ENCODE results near the gene AGXT.

Gene AGXT

GRCh38 chr2:240857039-240858008, 11.3 kb upstream of the AGXT start:
- Histone ChIP-seq H3K36me3 (ENCODE audit: control insufficient read depth in 2 of 2, insufficient read depth in 2 of 2, low read length in 2 of 2) (no peaks in the 10 kb centered on the region), H3K9ac (ENCODE audit: low read length in 2 of 2) (no peak overlapping the region), H3K4me3 (ENCODE audit: low read length in 2 of 2) (no peak overlapping the region), H3K27ac (ENCODE audit: low read length) (no peak overlapping the region), H3K9me3 (ENCODE audit: control insufficient read depth in 2 of 2, low read length in 2 of 2) (no peaks in the 10 kb centered on the region), H3K27me3 (ENCODE audit: control insufficient read depth in 1 of 2, insufficient read depth in 2 of 2, low read length in 2 of 2) (peaks cover 0 to 9% of the 10 kb centered on the region in 2 donors), H3K4me1 (ENCODE audit: control insufficient read depth, insufficient read depth, low read length) (no peaks in the 10 kb centered on the region)

- Histone ChIP-seq H3K27ac (ENCODE audit: low read length) (no peak overlapping the region), H3K36me3 (ENCODE audit: control insufficient read depth in 2 of 2, insufficient read depth in 2 of 2, low read length in 2 of 2) (no peaks in the 10 kb centered on the region), H3K9ac (ENCODE audit: low read length in 2 of 2) (no peak overlapping the region), H3K27me3 (ENCODE audit: control insufficient read depth in 1 of 2, insufficient read depth in 2 of 2, low read length in 2 of 2) (peaks cover 0 to 9% of the 10 kb centered on the region in 2 donors), H3K9me3 (ENCODE audit: control insufficient read depth in 2 of 2, low read length in 2 of 2) (no peaks in the 10 kb centered on the region), H3K4me3 (ENCODE audit: low read length in 2 of 2) (no peak overlapping the region), H3K4me1 (ENCODE audit: control insufficient read depth, insufficient read depth, low read length) (no peaks in the 10 kb centered on the region)
Measured at GRCh38 chr2:240858321-240858720, 10.3 kb upstream of the AGXT start.

GRCh38 chr2:240858871-240859270, 9.8 kb upstream of the AGXT start:
- H3K27me3 ChIP-seq (ENCODE audit: control insufficient read depth in 1 of 2, insufficient read depth in 2 of 2, low read length in 2 of 2), result peaks cover 0 to 9% of the 10 kb centered on the region in 2 donors
- H3K27ac ChIP-seq (ENCODE audit: low read length), result no peak overlapping the region
- H3K4me3 ChIP-seq (ENCODE audit: low read length in 2 of 2), result no peak overlapping the region

GRCh38 chr2:240861547-240861946, 7.1 kb upstream of the AGXT start:
- Histone ChIP-seq H3K27me3 (ENCODE audit: control insufficient read depth in 1 of 2, insufficient read depth in 2 of 2, low read length in 2 of 2) (peaks cover 0 to 9% of the 10 kb centered on the region in 2 donors), H3K4me3 (ENCODE audit: low read length in 2 of 2) (no peak overlapping the region), H3K9ac (ENCODE audit: low read length in 2 of 2) (no peak overlapping the region), H3K4me1 (ENCODE audit: control insufficient read depth, insufficient read depth, low read length) (no peaks in the 10 kb centered on the region), H3K36me3 (ENCODE audit: control insufficient read depth in 2 of 2, insufficient read depth in 2 of 2, low read length in 2 of 2) (no peaks in the 10 kb centered on the region), H3K9me3 (ENCODE audit: control insufficient read depth in 2 of 2, low read length in 2 of 2) (no peaks in the 10 kb centered on the region), H3K27ac (ENCODE audit: low read length) (no peak overlapping the region)

More at GRCh38 chr2:240858871-240859270, 9.8 kb upstream of the AGXT start:
- no peak overlapping the region for H3K9ac ChIP-seq (ENCODE audit: low read length in 2 of 2)
- no peaks in the 10 kb centered on the region for H3K9me3 ChIP-seq (ENCODE audit: control insufficient read depth in 2 of 2, low read length in 2 of 2)
- H3K36me3 ChIP-seq (ENCODE audit: control insufficient read depth in 2 of 2, insufficient read depth in 2 of 2, low read length in 2 of 2), result no peaks in the 10 kb centered on the region
- H3K4me1 ChIP-seq (ENCODE audit: control insufficient read depth, insufficient read depth, low read length), result no peaks in the 10 kb centered on the region

- Histone ChIP-seq H3K4me1 (ENCODE audit: control insufficient read depth, insufficient read depth, low read length) (no peaks in the 10 kb centered on the region), H3K9me3 (ENCODE audit: control insufficient read depth in 2 of 2, low read length in 2 of 2) (no peaks in the 10 kb centered on the region), H3K27ac (ENCODE audit: low read length) (no peak overlapping the region), H3K4me3 (ENCODE audit: low read length in 2 of 2) (no peak overlapping the region), H3K9ac (ENCODE audit: low read length in 2 of 2) (no peak overlapping the region), H3K36me3 (ENCODE audit: control insufficient read depth in 2 of 2, insufficient read depth in 2 of 2, low read length in 2 of 2) (no peaks in the 10 kb centered on the region), H3K27me3 (ENCODE audit: control insufficient read depth in 1 of 2, insufficient read depth in 2 of 2, low read length in 2 of 2) (peaks cover 0 to 3% of the 10 kb centered on the region in 2 donors)
Measured at GRCh38 chr2:240864475-240864874, 4.1 kb upstream of the AGXT start.

GRCh38 chr2:240865391-240865790, 3.2 kb upstream of the AGXT start:
- no peaks in the 10 kb centered on the region for H3K9me3 ChIP-seq (ENCODE audit: control insufficient read depth in 2 of 2, low read length in 2 of 2)
- peaks cover 0 to 3% of the 10 kb centered on the region in 2 donors for H3K27me3 ChIP-seq (ENCODE audit: control insufficient read depth in 1 of 2, insufficient read depth in 2 of 2, low read length in 2 of 2)
- no peaks in the 10 kb centered on the region for H3K4me1 ChIP-seq (ENCODE audit: control insufficient read depth, insufficient read depth, low read length)
- H3K36me3 ChIP-seq (ENCODE audit: control insufficient read depth in 2 of 2, insufficient read depth in 2 of 2, low read length in 2 of 2), result no peaks in the 10 kb centered on the region
- H3K27ac ChIP-seq (ENCODE audit: low read length), result no peak overlapping the region
- no peak overlapping the region for H3K9ac ChIP-seq (ENCODE audit: low read length in 2 of 2)
- no peak overlapping the region for H3K4me3 ChIP-seq (ENCODE audit: low read length in 2 of 2)

- Histone ChIP-seq H3K36me3 (ENCODE audit: control insufficient read depth in 2 of 2, insufficient read depth in 2 of 2, low read length in 2 of 2) (no peaks in the 10 kb centered on the region), H3K4me1 (ENCODE audit: control insufficient read depth, insufficient read depth, low read length) (no peaks in the 10 kb centered on the region), H3K4me3 (ENCODE audit: low read length in 2 of 2) (no peak overlapping the region), H3K9ac (ENCODE audit: low read length in 2 of 2) (no peak overlapping the region), H3K9me3 (ENCODE audit: control insufficient read depth in 2 of 2, low read length in 2 of 2) (no peaks in the 10 kb centered on the region), H3K27me3 (ENCODE audit: control insufficient read depth in 1 of 2, insufficient read depth in 2 of 2, low read length in 2 of 2) (peaks cover 0 to 3% of the 10 kb centered on the region in 2 donors), H3K27ac (ENCODE audit: low read length) (no peak overlapping the region)
Measured at GRCh38 chr2:240869109-240869955, 708 bp downstream of the AGXT start.

GRCh38 chr2:240869956-240870875, 1.6 kb downstream of the AGXT start:
- H3K27me3 ChIP-seq (ENCODE audit: control insufficient read depth in 1 of 2, insufficient read depth in 2 of 2, low read length in 2 of 2), result peaks cover 0 to 3% of the 10 kb centered on the region in 2 donors
- no peak overlapping the region for H3K4me3 ChIP-seq (ENCODE audit: low read length in 2 of 2)
- no peak overlapping the region for H3K9ac ChIP-seq (ENCODE audit: low read length in 2 of 2)
- H3K36me3 ChIP-seq (ENCODE audit: control insufficient read depth in 2 of 2, insufficient read depth in 2 of 2, low read length in 2 of 2), result no peaks in the 10 kb centered on the region
- no peaks in the 10 kb centered on the region for H3K9me3 ChIP-seq (ENCODE audit: control insufficient read depth in 2 of 2, low read length in 2 of 2)
- no peaks in the 10 kb centered on the region for H3K4me1 ChIP-seq (ENCODE audit: control insufficient read depth, insufficient read depth, low read length)
- H3K27ac ChIP-seq (ENCODE audit: low read length), result no peak overlapping the region

- H3K9me3 ChIP-seq (ENCODE audit: control insufficient read depth in 2 of 2, low read length in 2 of 2), result no peaks in the 10 kb centered on the region
- no peaks in the 10 kb centered on the region for H3K27me3 ChIP-seq (ENCODE audit: control insufficient read depth in 1 of 2, insufficient read depth in 2 of 2, low read length in 2 of 2)
- no peak overlapping the region for H3K27ac ChIP-seq (ENCODE audit: low read length)
- no peak overlapping the region for H3K4me3 ChIP-seq (ENCODE audit: low read length in 2 of 2)
- no peaks in the 10 kb centered on the region for H3K36me3 ChIP-seq (ENCODE audit: control insufficient read depth in 2 of 2, insufficient read depth in 2 of 2, low read length in 2 of 2)
- H3K4me1 ChIP-seq (ENCODE audit: control insufficient read depth, insufficient read depth, low read length), result no peaks in the 10 kb centered on the region
- H3K9ac ChIP-seq (ENCODE audit: low read length in 2 of 2), result no peak overlapping the region
Measured at GRCh38 chr2:240871071-240871958, 2.7 kb downstream of the AGXT start.
